ENCODE data around the gene RHBDF1. TPM values are rescaled to one million over a fixed set of nuclear protein-coding genes. Genes with fewer than 3 reads are reported as not detected.

The RHBDF1 gene
- 28.2 and 34.0 TPM in 2 replicates for total RNA-seq

GRCh38 chr16:72561-73548, at the start of gene RHBDF1:
TSS of gene RHBDF1 (minus strand) at chr16:72631. CDS start at chr16:65015, 7,616 bp downstream.

GRCh38 chr16:77807-78443, 5.5 kb upstream of the RHBDF1 start, which contains the start of gene MPG:
TSS of gene MPG (plus strand) at chr16:78225. CDS start at chr16:78310, 85 bp downstream.

GRCh38 chr16:53346-54236, 18.8 kb downstream of the RHBDF1 start, which contains the start of the genes POLR3K and SNRNP25:
TSS of gene POLR3K (minus strand) at chr16:53608. CDS start at chr16:53586, 22 bp downstream.
TSS of gene SNRNP25 (plus strand) at chr16:53828. CDS start at chr16:54017, 189 bp downstream.

Other genes with a start within 250 kb of the RHBDF1 start
- gene POLR3K, start 19.0 kb downstream of the RHBDF1 start, total RNA-seq: 7.9 and 8.2 TPM in 2 replicates
- gene SNRNP25, start 18.8 kb downstream of the RHBDF1 start, total RNA-seq: 55.0 and 59.3 TPM in 2 replicates
- 166 and 188 TPM in 2 replicates for gene MPG, start 5.6 kb upstream of the RHBDF1 start, total RNA-seq
- gene NPRL3, start 66.0 kb upstream of the RHBDF1 start, total RNA-seq: 12.9 and 14.4 TPM in 2 replicates
- not detected in 2 replicates for gene HBZ, start 80.0 kb upstream of the RHBDF1 start, total RNA-seq
- not detected in 2 replicates for gene HBM, start 93.3 kb upstream of the RHBDF1 start, total RNA-seq
- gene HBA2, start 100.2 kb upstream of the RHBDF1 start, total RNA-seq: 1.6 and 1.7 TPM in 2 replicates
- not detected in 2 replicates for gene HBA1, start 104.0 kb upstream of the RHBDF1 start, total RNA-seq
- 1.2 and 1.9 TPM in 2 replicates for gene HBQ1, start 107.8 kb upstream of the RHBDF1 start, total RNA-seq
- 25.6 and 38.5 TPM in 2 replicates for gene LUC7L, start 156.8 kb upstream of the RHBDF1 start, total RNA-seq
- 76.9 and 86.8 TPM in 2 replicates for gene FAM234A, start 162.2 kb upstream of the RHBDF1 start, total RNA-seq
- gene RGS11, start 203.3 kb upstream of the RHBDF1 start, total RNA-seq: 0.17 and 0.30 TPM in 2 replicates
- gene ARHGDIG, start 208.0 kb upstream of the RHBDF1 start, total RNA-seq: not detected in 2 replicates
- gene PDIA2, start 210.5 kb upstream of the RHBDF1 start, total RNA-seq: 0.17 and 0.45 TPM in 2 replicates